HG03521 (cell line): Measurements from ENCODE around the gene CREB5.
A peak's percentile ranks its signal among the peaks of the same experiment; 100 is the strongest.

Experiments
- ATAC-seq: cut with Tn5 transposase; IDR thresholded peaks from one replicate; pipeline ENCODE4 v1.9.1; 2021; ENCODE audit warnings: mild to moderate bottlenecking, moderate library complexity; ENCODE audit not compliant: unreplicated experiment

The CREB5 gene

DNA sequence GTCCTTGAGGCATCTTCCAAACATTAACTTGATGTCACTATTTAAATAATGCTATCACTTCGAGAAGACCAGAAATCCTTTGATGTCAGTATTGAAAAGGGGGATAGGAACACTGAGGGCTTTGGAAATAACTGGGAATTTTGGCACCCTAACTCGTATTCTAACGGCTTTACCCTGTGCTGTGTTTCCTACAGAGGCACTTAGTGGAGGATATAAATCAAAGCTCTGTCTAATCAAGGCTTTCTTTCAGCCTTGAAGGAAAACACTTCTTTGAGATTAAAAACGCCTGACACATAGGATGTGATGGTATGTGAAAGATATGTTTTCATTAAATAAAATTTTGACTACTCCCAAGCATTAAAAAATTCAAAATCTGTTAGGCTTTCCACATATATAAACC, 62.3 kb downstream of the CREB5 start:
- no peak for ATAC-seq

DNA sequence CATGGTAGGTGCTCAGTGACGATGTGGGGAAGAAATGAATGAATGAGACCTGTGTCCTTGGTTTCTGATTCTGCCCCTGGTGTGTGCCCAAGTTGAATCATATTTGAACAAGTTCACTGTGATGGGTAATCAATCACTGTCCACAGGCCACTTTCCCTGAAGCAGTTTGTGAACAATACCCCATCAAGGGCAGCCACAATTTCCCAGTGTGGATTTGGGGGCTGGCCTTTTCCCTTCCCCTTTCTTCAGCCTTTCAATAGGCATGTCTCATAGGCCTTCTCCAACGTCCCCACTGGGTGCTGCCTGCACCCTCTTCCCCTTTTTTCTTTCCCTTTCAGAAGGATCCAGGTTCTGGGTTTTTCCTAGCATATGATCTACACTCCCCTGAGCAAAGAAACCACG, 64.7 kb downstream of the CREB5 start:
- no peak for ATAC-seq

DNA sequence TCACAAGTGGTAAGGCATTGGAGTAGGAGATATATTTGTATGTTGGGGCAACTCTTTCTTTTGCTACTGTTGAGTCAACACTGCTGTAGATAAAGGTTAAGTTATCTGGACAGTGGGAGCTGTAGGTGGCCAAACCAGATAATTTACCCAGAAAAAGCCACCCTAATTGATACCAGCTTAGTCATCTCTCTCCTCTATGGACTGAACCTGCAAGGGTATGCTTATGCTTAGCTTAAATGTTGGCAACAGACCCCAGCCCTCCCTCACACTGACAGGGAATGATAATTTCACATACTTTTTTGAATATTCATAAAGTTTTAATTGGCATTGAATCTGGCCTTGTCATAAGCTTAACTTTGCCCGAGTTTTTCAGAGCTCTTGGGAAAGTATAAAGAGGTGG, 66.3 kb downstream of the CREB5 start:
- no peak for ATAC-seq

DNA sequence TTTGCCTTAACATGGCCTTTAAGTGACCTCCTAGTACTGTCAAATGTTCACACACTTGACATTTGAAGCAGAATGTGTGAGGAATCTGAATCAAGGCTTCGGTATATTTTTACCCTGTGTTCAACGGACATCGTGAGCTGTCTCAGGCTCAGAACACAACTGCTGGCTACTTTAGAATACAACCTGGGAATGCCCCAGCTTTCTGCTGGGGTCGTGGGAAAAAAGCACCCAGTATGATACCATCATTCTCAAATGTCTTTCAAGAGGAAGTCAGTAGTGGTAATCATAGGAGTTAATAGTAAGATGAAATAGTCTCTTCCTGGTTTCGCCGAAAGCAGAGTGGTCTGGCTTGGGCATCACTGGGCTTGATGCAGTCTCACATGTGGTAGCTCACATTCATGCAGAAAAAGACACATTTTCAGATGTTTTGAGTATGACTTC, 67.2 kb downstream of the CREB5 start:
- peak; percentile 62 for ATAC-seq

DNA sequence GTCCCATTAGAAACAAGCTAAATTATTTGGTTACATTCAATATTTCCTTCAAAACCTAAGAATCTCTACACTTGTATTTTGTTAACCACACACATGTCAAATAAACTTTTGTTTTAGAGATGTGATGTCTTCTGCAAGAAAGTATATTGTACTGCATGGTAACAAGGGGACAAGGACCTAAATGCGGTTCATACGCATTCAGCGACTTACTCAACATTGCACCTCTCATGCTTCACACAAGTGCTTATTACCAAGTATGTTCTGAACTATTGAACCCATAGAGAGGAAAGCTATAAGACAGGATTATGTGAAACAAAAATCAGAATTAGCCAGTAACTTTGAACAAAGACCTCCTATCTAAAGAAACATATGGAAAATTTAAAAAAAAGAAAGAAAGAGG, 68.3 kb downstream of the CREB5 start:
- ATAC-seq = no peak

DNA sequence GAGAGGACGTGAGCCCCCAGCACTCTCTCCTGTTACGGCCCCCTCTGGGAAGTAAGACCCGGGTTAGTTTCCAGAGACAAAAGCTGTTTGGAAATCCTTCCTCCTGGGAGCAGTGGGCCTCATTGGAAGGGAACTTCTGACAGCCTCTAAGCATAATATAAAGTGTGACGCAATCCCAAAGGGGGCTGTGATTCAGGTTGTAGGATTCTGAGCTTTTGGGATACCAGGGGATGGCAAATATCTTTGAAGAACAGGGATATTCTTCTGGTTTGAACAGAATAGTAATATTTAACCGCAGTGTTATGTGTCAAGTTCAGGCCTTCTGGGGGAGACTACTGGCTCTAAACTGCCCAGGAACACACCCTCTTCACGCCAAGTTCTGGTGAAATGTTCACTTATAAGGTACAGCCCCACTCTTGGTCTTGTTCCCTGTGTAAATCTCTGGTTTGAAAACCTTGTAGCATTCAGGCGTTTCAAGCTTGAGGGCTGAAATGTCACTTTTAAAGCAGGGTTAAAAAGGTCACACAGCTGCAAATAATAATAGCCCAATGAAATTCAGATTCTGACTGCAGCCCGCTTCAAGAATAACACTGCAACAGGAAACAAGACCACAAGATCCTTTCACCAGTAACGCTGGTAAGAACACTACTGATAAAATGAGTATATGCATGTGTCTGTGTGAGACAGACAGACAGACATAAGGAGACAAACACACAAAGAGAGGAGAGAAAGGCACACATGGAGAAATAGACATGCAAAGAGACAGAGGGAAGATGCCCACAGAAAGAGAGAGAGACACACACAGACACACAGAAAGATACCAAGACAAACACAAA, 69.0 kb downstream of the CREB5 start:
- ATAC-seq = peak; percentile 64

DNA sequence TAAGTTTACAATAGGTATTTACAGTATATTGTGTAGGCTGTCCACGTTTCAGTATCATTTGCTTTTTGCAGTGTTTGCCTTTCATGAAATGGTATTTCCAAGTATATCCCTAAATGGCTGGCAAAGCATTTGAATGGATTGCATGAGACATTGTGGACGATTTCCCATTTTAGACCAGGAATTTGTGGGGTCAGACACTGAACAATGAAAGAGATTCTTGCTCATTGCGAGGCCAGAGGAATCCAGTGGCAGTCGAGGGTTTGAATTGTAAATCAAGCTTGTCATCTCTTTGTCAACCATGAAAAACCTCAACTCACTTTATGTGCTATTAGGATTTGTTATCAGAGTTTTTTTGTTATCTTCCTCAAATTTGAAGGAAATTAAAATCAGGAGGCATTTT, 70.8 kb downstream of the CREB5 start:
- no peak for ATAC-seq

DNA sequence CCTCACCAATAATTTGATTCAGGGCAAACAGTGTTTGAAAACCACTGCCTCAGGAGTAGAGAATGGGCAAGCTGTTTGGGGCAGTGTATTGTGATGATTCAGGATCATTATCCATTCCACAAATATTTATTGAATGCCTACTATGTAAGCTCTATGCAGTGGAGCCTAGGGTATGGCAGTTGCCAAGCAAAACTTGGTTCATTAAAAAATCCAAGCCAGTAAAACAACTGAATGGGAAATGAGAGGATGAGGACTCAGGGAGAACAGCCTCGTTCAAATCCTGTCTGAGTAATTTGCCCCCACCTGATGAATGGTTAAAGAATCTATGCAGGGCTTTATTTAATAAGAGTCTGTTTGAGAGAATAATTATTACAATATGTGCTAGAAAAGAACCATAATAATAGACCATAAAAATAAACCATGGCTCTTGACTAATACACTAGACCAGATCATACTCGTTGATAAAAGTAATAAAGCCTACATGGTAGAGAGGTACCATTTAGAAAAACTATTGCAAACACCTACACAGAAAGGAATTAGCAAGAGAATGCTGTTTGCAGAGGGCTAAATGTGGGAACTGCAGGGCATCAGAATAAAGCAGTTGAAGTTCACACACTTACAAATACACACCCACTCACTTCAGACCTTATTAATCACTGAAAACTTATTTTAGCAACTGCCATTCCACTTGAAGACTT, 71.7 kb downstream of the CREB5 start:
- no peak for ATAC-seq

DNA sequence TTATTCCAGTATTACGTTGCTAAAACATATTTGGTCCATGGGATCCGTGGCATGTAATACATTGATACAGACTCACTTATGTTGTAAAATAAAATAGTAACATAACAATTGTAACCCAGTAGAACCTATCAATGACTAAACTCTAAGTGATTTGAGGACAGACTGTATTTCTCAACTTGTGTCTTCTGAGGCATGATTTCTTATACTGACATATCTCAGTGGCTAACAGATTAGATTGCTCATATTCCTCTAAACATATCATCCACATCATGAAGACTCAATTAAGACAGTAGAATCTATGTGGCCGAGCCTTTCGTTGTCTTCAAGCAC, 72.3 kb downstream of the CREB5 start:
- no peak for ATAC-seq

DNA sequence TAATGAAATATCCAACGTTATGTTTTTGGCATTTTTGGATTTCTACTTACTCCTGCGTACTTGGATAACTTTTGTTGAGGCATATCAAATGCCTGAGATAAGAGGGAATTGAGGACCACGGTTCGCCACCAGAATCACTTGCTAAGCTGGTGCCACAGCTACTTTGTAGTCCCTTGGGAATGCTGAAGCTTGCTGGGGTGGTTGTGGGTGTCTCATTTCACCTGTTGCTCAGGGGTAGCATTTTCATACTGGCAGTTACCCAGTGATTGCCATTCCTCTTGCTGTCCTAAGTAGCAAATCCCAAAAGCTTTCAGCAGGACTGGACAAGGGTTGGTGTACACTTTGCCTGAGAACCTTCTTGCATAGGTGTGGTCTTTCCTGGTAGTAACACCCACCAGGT, 75.2 kb downstream of the CREB5 start:
- ATAC-seq = no peak

DNA sequence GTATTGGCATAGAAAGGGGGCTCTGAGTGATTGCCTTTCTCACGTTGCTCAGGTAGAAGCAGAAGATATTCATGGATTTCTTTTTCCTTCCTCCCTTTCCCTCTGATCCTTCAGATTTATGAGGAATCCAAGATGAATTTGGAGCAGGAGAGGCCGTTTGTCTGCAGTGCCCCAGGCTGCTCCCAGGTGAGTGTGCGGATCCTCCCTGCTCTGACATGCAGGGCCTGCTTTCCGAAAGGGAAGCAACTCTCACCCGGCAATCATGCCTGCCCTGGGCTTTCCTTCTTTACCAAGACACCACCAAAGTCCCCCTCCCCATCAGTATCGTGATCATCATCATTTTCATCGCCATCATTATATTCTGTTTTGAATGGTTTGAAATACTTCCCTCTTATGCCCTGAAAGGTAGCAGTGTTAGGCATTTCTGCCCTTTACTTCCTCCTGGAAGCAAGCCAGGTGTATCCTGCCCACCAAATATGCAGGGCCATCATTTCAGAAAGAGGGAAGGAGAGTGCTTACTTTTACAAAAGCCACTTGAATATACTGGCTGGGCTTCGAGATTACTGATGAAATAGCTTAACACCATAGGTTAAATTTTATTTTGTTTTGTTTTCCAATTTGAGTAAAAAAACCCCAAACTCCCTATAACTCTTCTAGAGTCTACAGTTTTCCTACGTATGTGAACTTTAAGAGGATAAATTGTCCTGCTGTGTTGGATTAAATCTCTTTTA, 75.9 kb downstream of the CREB5 start:
- no peak for ATAC-seq

DNA sequence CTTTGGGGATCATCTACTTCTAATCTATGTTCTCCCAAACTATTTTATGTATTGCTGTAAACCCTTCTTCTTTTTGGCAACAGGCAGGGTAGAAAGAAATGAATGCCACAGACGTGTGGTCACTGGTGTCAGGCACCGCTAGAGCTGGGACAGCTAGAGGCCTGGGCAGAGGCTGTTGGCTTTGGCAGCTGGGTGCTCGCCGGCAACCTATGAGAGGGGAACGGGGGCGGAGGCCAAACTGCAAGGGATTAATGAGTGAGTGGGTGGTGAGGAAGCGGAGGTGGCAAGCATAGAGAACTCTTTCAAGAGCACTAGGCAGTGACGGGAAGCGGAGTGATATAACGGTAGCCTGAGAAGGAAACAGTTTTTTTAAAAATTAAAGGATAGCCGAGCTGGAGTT, 78.5 kb downstream of the CREB5 start:
- no peak for ATAC-seq

DNA sequence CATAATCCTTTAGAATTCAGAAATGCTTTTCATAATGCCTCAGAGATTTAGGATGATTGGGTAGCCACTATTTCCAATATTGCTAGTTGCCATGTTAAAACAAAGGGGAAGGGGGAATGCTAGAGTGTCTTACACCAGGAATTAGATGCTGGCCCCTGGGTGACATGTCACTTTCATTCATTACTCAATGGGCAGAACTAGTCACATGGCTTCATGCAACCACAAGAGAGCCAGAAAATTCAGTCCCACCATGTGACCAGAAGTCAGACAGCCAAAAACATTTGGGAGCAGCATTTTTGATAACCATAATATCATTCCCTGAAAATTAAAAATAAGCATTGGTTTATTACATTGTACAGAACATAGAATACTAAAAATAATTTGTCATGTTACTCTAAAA, 81.2 kb downstream of the CREB5 start:
- ATAC-seq = no peak

DNA sequence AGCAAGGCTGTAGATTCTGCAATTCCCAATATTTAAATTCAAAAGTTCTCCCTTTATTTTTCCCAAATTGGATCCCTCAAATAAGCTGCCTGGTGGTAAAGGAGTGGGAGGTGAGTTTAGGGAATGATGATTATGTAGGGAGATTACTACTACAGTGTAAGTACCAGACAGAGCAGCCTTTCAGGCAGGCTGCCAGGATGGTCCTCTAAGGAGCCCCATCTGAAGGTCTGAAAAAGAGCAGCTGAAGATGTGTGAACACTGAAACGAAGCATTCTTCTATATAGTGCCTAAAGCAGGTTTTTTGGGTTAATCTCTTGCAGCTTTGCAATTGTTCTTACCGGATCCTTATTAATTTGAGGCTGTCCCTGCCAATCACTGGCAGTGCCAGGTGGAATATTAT, 84.7 kb downstream of the CREB5 start:
- ATAC-seq = no peak

DNA sequence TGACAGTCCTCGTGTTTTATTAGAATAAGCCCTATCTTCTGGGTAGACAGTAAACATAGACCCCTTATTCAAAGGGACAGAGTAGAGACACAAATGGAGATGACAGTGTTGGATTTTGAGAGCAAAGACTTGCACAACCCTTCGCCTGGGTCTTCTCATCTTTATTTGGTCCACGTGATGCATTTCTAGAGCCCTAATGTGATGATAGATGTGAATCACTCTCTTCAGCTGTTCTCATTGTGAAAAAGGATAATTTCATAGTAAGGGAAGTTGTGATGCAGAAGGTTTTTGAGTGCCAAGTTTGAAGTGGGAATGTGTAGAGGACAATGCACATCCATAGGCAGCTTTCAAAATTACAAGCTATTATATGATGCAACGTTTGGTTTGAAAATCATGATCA, 86.3 kb downstream of the CREB5 start:
- ATAC-seq = no peak

DNA sequence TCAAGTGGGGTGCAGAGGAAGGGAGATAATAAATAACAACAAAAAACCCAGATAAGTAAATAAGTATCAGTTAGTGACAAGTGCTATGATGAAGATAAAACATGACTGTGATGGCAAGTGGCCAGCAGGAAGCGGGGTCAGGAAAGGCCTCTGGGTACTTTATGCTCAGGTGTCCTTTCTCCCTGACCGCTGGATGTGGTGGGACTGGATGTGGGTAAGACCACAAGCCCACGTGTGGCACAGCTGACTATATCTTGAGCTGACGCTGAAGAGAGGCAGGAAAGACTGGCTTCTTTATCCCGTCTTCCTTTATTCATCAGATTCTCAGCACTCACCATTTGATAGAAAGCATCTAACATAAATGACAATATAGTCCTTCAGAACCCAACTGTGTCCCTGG, 87.8 kb downstream of the CREB5 start:
- ATAC-seq = no peak

DNA sequence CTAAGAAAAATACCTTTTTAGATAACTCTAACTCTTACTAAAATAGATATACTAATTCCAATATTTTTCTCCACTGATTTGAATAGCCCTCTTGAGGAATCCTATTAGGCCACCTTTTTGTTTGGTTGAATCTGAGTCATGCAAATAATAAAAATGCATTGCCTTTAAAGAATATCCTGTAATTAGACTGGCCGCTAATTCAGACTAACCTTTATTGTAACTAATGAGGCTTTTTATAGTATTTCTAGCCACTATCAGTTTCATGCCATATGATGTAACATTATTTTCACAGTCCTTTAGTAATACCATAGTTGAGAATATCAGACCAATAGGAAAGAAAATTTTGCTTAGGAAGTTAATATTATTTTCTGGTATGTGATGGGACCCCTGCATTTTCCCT, 90.1 kb downstream of the CREB5 start:
- no peak for ATAC-seq

DNA sequence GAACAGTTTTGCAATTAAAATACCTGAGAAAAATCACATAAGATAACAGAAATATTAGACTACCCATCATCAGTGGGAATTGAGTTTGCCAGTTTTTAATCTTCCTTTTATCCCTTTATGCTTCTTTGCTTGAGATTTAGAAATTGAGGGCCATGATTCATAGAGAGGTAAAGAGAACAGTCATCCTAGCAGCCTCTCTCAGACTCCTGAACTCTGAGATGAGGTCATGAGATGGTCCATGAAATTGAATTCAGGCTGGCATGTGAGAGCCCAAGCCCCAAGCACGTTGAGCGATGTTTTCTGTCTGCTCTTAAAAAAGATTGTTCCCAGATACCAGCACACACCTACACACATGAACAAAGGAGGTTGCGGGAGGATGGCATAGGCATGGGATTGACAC, 91.1 kb downstream of the CREB5 start:
- no peak for ATAC-seq

DNA sequence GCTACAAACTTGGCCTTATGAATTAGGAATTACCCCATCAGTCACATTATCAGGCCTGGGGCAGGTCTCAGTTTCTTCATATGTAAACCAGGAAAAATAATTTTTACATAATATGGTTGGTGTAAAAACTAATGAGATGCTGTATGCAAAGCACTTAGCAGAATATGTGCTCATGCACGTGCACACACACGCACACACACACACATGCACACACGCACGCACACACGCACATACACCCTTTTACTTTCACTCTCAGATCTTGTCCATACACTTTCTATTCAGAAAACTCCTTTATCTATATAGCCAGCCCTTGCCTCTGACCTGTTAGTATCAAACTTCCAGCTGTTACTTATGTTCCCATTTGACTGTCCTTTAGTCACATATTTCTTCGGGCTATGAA, 92.7 kb downstream of the CREB5 start:
- ATAC-seq = no peak

DNA sequence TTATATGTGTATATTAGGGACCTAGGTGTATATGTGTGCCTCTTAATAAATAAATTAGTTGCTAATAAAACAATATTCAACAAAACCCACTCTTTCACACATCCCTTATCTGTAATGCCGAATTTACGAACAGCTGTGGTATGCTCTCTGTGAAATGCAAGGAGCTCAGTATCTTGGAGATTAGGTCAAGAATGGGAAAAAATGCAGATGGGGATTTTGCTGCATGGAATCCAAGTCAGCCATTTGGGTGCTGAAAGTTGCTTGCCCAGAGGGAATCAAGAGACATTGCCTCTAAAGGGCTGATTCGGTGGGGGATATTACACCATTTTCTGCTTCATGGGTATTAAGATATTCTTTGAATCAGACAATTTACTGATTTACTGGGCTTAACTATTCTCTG, 93.5 kb downstream of the CREB5 start:
- no peak for ATAC-seq

DNA sequence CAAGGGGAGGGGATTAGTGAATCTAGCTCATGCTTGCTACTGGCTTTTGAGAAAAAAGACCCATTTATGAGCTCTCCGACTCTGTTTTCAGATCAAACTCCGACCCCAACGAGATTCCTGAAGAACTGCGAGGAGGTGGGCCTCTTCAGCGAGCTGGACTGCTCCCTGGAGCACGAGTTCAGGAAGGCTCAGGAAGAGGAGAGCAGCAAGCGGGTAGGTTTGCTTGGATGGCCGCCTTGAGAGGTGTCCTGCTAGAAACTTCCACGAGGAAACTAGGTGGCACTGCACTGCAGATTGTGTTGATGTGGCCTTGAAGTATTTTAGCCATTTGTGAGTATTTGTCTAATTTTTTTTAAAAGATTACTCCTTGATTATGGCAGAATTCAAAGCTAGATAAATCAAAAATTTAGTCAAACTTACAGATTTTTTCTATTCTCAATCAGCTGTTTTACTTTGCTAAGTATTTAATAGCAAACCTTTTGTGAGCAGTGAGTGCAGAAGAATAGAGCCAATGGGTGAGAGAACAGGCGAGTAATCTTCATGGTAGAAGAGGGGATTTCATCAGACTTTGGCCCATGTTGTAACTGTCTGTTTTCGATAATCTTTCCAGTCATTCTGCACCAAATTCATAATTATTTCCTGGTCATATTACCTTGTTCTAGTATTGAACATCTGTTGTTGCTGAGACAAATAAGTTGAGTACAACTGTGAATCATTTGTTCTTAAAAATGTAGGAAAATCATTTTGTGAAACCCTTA, 95.4 kb downstream of the CREB5 start:
- no peak for ATAC-seq
